HG02610 (cell line): ENCODE measurements around the gene FCRL1.

Experiments
- ATAC-seq: cut with Tn5 transposase; IDR thresholded peaks from one replicate; pipeline ENCODE4 v1.9.1; 2021; ENCODE audit warnings: mild to moderate bottlenecking, moderate library complexity; ENCODE audit not compliant: unreplicated experiment

FCRL1 gene

DNA sequence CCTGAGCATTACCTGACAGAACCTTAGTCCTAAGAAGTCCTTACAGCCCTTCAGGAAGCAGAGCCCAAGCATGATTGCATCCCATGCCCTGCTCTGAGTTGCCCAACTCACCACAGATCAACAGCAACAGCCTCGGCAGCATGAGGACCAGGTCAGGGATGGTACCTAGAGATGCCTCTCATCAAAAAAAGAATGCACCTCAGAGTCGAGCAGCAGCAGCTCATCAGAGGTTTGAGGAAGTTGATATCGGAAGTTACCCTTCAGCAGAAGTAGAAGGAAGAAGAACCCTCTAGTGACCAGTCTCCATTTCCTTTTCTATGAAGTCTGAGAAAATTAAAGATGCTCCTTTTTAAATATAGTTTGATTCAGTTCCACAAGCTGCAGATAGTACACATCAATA is at the start of gene FCRL1:
Gene FCRL1, minus strand, starts transcription at position 225 of the 400 bp plus-strand sequence. Its CDS starts 83 bp downstream, at position 142.
- no peak for ATAC-seq

- ATAC-seq, result no peak
Measured at GRCh38 chr1:157868654-157869053, 48.7 kb upstream of the FCRL1 start.

- no peak for ATAC-seq
Measured at GRCh38 chr1:157862114-157863070, 42.5 kb upstream of the FCRL1 start.

DNA sequence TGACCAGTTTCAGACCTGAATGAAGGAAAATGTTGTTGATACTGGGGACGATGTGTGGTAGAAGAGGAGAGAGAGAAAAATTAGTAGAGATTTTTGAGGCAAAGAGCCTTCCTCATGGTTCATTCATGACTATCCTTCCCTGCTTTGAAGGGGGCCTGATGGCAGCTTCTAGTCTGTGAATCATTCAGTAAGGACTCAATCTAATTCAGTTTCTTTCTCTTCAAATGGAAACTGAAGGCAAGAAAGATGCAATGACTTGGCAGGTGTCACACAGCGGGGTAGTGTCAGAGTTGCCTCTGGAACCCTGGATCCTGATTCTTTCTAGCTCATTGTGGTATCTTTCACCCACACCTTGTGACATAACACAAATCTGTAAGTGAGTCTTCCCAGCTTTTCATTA is 36.6 kb upstream of the FCRL1 start:
- ATAC-seq, result peak; percentile 74

GRCh38 chr1:157852476-157852875 is 32.6 kb upstream of the FCRL1 start:
- no peak for ATAC-seq

- ATAC-seq, result peak; percentile 76
Measured at GRCh38 chr1:157849229-157849875, 29.4 kb upstream of the FCRL1 start.

DNA sequence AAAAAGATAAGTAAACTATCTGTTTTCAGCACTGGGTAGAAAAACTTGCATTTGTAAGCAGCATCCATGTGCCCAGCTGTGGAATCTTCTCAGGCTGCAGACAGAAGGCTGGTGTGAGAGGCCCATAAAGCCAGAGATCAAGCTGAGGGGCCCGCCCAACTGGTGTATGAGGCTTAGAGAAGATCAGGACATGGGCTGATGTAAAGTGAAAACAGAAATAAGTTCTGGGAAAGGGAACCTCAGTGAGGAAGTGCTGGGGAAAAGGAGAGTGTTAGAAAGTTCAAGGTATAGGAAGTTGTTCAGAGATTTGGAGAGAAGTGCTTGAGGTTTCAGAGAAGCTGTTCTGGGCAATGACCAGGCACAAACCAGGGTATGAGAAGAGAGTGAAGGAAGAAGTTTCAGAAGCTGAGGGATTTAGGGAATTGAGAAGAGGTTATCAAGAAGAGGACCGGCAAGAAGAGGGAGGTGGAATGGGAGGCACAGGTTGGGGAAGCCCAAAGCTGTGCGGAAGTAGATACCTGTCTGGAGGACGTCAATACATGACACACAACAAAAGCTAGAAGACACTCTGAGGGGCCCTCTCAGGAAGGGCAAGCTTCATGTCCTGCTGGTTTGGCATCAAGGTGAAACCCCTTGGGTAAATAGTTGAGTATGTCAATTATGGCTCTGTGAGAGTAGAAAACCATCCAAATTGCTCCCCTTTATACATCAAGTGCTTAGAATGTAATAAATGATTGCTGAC is 24.3 kb upstream of the FCRL1 start:
- no peak for ATAC-seq

DNA sequence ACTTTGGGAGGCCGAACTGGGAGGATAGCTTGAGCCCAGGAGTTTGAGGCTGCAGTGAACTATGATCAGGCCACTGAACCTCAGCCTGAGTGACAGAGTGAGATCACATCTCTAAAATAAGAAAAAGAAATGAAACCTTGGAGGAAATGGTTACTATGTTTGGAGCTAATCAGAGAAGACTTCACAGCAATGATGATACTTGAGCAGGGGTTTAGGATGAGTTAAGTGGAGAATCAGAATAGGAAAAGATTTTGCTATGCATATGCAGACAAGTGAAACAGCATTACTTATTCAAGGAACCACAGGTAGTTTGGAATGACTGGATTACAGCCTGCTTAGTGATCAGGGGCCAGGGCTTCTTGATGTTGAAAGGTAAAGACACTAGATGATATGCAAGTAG is 23.0 kb upstream of the FCRL1 start:
- peak; percentile 81 for ATAC-seq

GRCh38 chr1:157841708-157842107 is 21.8 kb upstream of the FCRL1 start, which contains the start of gene CD5L:
Gene CD5L (minus strand): TSS chr1:157841808. CDS start chr1:157841701, 107 bp downstream.
- no peak for ATAC-seq

DNA sequence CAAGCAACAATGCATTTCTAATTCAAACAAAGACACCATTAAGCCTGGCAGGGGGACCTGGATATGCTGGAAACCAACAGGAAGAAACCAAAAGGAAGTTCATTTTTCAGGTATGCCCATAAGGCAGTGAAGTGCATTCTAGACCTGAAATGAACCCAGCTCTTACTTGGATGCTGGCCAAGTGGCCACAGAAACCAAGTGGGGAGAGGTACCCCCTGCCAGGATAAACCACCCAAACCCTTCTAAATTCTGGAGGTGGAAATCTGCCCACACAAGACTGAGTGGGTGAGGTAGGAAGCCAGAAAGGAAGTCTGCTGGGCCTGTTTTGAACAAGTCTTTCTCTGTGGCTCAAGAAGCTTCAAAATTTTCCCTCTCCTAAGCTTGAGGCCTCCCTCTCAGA is 19.0 kb upstream of the FCRL1 start:
- no peak for ATAC-seq

DNA sequence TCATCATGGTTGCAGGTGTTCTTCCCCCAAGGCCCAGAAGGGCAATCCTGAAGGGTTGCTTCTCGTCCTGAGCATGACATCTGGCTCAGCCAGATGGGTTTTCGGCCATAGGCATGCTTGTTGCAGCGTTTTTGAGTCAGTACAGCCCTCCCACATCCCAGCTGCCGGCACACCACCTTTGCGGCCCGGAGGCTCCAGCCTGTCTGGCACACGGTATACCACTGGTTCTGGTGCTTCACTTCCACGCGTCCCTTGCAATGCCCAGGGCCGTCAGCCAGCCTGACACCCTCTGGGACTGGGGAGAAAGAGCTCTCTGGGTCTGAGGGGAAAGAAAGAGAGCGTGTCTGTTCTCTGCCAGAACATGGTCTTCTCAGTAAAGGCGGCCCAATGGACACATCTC is 14.5 kb upstream of the FCRL1 start:
- ATAC-seq, result no peak

GRCh38 chr1:157833145-157833544 is 13.2 kb upstream of the FCRL1 start:
- ATAC-seq, result no peak

GRCh38 chr1:157831968-157832626 is 12.2 kb upstream of the FCRL1 start:
- ATAC-seq, result no peak

DNA sequence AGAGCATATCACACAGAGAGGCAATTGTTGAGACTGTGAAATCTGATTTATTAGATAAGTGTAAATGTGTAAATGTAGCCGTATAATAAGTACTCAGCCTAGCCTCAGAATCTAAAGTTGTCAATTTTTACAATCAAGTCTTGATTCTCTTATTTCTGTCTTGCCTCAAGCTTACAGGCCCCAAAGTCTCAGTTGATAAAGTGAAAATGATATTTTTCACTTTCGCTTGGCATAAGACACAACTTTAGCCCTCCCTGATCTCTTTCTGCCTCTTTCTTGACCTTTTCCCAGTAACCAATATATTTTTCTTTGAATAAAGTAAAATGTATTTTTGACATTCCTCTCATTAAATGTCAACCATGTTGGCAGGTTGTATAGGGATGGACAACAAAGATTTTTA is 11.0 kb upstream of the FCRL1 start:
- no peak for ATAC-seq

GRCh38 chr1:157829711-157830110 is 9.8 kb upstream of the FCRL1 start:
- peak; percentile 55 for ATAC-seq

DNA sequence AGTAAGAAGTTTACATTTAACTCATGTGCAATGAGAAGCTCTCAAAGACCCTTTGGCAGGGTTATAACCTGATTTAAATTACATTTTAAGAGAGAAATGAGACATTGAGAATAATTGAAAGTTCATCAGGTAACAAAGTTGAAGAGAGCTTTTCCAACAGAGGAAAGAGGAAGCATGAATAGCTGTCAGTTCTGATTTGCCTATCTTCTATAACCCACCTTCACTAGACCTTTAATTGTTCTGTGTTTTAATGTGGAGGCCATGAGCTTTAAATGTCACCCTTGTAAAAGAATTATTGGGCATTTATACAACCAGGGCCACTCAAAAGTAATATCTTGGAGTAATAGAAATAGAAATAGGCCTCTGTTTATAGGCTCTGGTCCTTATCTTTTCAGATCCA is 9.3 kb upstream of the FCRL1 start:
- ATAC-seq, result no peak

- no peak for ATAC-seq
Measured at GRCh38 chr1:157820299-157820698, 379 bp upstream of the FCRL1 start.

GRCh38 chr1:157819215-157819614 is 705 bp downstream of the FCRL1 start:
- no peak for ATAC-seq

GRCh38 chr1:157813269-157813668 is 6.7 kb downstream of the FCRL1 start:
- ATAC-seq, result no peak

DNA sequence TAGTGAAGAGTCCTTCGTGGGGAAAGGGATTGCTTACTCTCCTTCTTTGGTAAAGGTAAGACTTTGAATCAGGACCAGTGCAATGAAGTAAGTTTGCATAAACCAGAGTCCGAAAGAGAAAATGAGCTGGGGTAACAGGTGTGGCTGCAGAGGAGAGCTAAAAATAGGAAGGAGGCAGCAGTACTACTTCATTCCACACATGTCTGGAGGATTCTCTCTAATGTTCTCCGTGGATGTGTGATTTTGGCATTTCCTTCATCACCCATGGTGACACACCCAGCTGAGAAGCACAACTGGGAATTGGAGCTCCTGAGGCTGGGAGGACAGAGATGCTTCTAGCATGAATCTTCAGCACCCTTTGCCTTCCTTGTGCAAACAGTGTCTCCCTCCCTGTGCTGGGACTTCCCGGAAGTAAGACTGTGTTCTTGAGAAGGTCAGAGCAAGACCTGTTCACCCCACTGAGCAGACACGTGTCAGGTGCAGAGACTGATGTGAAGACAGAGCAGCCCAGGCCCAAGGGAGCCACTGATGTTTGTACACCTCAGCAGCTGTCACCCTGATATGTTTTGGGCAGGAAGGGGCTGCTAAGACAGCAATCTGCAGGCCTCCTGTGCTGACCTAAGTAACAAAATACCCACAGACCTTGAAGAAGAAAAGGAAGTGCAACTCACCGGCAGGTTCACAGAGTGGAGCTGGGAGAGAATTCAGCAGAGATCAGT is 13.3 kb downstream of the FCRL1 start:
- ATAC-seq, result peak; percentile 89
